Peyer's patch (tissue), 4 donors: Measurements from ENCODE around the gene TNP2. TPM values are rescaled to one million over a fixed set of nuclear protein-coding genes. Genes with fewer than 3 reads are reported as not detected.
A peak's percentile ranks its signal among the peaks of the same experiment; 100 is the strongest.

ENCODE experiments used
- DNase-seq, 3 donors: peaks; one replicate each; pipeline ENCODE4 v3.0.0-alpha.2; 2017 to 2019
- H3K27ac ChIP-seq, 4 donors: fragments of 200-600 bp; sonication (generic); one replicate each; pipeline ENCODE4 v1.5.1; 2016 to 2019
- H3K27me3 ChIP-seq, 2 donors: fragments of 200-600 bp; sonication (generic); one replicate each; pipeline ENCODE4 v1.5.1; 2019
- H3K36me3 ChIP-seq, 3 donors: fragments of 200-600 bp; sonication (generic); one replicate each; pipeline ENCODE4 v1.5.1; 2016 to 2019
- H3K4me1 ChIP-seq, 4 donors: fragments of 200-600 bp; sonication (generic); one replicate each; pipeline ENCODE4 v1.5.1; 2016 to 2019
- H3K4me3 ChIP-seq, 4 donors: fragments of 200-600 bp; sonication (generic); 1 replicate in 3 of 4; 2 replicates in 1 of 4; pipeline ENCODE4 v1.5.1; 2016 to 2019; ENCODE audit warnings: mild to moderate bottlenecking in 1 of 4
- H3K9me3 ChIP-seq, 4 donors: fragments of 200-600 bp; sonication (generic); one replicate each; pipeline ENCODE4 v1.5.1; 2016 to 2019; ENCODE audit warnings: mild to moderate bottlenecking in 1 of 4
- POLR2A ChIP-seq, 2 donors: fragments of 450-650 bp; IDR thresholded peaks; one replicate each; pipeline ENCODE4 v1.5.1; 2017; ENCODE audit warnings: antibody characterized with exemption in 2 of 2, mild to moderate bottlenecking in 2 of 2, moderate library complexity in 2 of 2
- total RNA-seq, 4 donors: library from RNA; depleted of rRNA; stranded (reverse); fragments of >200 nt; gene quantifications; one replicate each; pipeline ENCODE4 v1.1.0, GENCODE V29; 2016
- TF ChIP-seq, protein P1 (sequence below), 6 experiments: fragments of 450-650 bp in 4 of 6; fragments of 200-600 bp in 2 of 6; sonication (generic) in 1 of 6; IDR thresholded peaks; one replicate each; pipeline ENCODE4 v1.5.1; 2017 to 2019; ENCODE audit warnings: antibody characterized with exemption in 6 of 6, mild to moderate bottlenecking in 3 of 6, moderate library complexity in 1 of 6

Gene TNP2
- total RNA-seq, 4 donors from 2014 or later: not detected

DNA sequence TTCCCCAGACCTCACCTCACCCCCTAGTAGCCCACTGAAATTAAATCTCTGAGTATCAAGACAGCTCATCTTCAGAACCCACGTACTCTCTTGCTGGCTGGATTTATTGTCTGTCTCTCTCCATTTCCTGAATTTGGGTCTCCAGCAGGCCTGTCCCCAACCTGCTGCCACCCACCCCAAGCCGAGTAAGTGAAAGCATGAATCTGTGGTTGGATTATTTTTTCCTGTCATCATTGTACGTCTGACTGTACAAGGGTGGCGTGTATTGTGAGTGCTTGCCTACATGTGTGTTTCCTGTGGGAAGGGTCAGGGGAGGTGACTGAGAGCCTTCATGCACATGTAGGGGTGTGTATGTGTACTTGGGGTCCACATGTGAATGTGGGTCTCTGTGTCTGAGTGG lies 5.4 kb downstream of the TNP2 start:
- Histone ChIP-seq H3K27me3 (no peaks in the 10 kb centered on the region), H3K36me3 (no peaks in the 10 kb centered on the region), H3K9me3 (no peaks in the 10 kb centered on the region), H3K4me1 (peaks cover 2 to 18% (median 9%) of the 10 kb centered on the region in 4 donors), H3K27ac (peak overlapping the region in 2 of 4 donors; percentile 25 to 29), H3K4me3 (no peak overlapping the region)
- DNase-seq: no peak
- TF ChIP-seq, protein P1, sequence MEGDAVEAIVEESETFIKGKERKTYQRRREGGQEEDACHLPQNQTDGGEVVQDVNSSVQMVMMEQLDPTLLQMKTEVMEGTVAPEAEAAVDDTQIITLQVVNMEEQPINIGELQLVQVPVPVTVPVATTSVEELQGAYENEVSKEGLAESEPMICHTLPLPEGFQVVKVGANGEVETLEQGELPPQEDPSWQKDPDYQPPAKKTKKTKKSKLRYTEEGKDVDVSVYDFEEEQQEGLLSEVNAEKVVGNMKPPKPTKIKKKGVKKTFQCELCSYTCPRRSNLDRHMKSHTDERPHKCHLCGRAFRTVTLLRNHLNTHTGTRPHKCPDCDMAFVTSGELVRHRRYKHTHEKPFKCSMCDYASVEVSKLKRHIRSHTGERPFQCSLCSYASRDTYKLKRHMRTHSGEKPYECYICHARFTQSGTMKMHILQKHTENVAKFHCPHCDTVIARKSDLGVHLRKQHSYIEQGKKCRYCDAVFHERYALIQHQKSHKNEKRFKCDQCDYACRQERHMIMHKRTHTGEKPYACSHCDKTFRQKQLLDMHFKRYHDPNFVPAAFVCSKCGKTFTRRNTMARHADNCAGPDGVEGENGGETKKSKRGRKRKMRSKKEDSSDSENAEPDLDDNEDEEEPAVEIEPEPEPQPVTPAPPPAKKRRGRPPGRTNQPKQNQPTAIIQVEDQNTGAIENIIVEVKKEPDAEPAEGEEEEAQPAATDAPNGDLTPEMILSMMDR (IDR thresholded peaks at IDR 0.05): no peak
- TF ChIP-seq POLR2A (IDR thresholded peaks at IDR 0.05): no peak

DNA sequence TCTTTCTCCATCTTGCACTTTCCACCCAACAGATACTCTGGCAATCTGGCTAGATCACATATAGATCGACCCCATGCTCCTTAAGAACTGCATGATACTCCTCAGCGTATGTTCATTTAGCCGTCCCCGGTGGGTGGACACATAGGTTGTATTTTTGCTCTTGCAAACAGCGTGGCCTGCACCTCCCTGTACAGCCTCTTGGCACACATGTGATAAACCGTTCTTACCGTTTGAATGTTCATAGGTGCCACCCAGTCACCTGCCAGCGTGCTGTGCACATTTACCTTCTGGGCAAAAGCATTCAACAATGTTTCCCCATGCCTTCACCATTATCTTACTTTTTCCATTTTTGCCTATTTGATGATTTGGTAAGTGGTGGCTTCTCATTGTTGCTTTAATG lies 6.2 kb downstream of the TNP2 start:
- H3K36me3 ChIP-seq: no peaks in the 10 kb centered on the region
- H3K27ac ChIP-seq: no peak overlapping the region
- no peak for DNase-seq
- peaks cover 2 to 26% (median 12%) of the 10 kb centered on the region in 4 donors for H3K4me1 ChIP-seq
- no peaks in the 10 kb centered on the region for H3K27me3 ChIP-seq
- TF ChIP-seq POLR2A (IDR thresholded peaks at IDR 0.05): no peak
- TF ChIP-seq, protein P1 (IDR thresholded peaks at IDR 0.05): peak in 2 of 6 experiments; percentile 4 to 16
- no peaks in the 10 kb centered on the region for H3K9me3 ChIP-seq
- no peak overlapping the region for H3K4me3 ChIP-seq

DNA sequence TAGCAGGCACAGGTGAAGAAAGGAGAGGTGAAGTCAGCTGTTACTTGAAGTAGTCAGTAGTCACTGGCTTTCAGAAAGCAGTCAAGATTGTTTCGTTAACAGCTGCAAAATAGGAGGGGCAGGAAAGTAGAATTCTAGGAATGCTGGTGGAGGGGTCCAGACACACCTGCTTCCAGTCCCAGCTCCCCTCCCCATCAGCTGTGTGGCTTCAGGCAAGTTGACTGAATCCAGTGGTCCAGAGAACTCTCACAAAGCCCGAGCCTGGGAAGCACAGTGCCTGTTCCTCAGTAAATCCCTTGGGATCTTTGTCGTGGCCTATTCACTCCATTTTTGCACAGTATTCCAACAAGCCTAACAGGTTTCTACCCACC lies 8.5 kb downstream of the TNP2 start:
- no peak overlapping the region for H3K27ac ChIP-seq
- no peaks in the 10 kb centered on the region for H3K36me3 ChIP-seq
- H3K9me3 ChIP-seq: no peaks in the 10 kb centered on the region
- TF ChIP-seq, protein P1 (IDR thresholded peaks at IDR 0.05): no peak
- no peak for TF ChIP-seq POLR2A (IDR thresholded peaks at IDR 0.05)
- H3K4me1 ChIP-seq: peaks cover 5 to 40% (median 16%) of the 10 kb centered on the region in 4 donors
- H3K27me3 ChIP-seq: no peaks in the 10 kb centered on the region
- no peak overlapping the region for H3K4me3 ChIP-seq
- no peak for DNase-seq

GRCh38 chr16:11259655-11260595 lies 9.2 kb downstream of the TNP2 start:
- Histone ChIP-seq H3K27me3 (no peaks in the 10 kb centered on the region), H3K4me1 (peaks cover 5 to 43% (median 16%) of the 10 kb centered on the region in 4 donors), H3K9me3 (no peaks in the 10 kb centered on the region), H3K4me3 (no peak overlapping the region), H3K27ac (no peak overlapping the region), H3K36me3 (no peaks in the 10 kb centered on the region)
- TF ChIP-seq POLR2A (IDR thresholded peaks at IDR 0.05): no peak
- TF ChIP-seq, protein P1 (IDR thresholded peaks at IDR 0.05): no peak
- DNase-seq: no peak

DNA sequence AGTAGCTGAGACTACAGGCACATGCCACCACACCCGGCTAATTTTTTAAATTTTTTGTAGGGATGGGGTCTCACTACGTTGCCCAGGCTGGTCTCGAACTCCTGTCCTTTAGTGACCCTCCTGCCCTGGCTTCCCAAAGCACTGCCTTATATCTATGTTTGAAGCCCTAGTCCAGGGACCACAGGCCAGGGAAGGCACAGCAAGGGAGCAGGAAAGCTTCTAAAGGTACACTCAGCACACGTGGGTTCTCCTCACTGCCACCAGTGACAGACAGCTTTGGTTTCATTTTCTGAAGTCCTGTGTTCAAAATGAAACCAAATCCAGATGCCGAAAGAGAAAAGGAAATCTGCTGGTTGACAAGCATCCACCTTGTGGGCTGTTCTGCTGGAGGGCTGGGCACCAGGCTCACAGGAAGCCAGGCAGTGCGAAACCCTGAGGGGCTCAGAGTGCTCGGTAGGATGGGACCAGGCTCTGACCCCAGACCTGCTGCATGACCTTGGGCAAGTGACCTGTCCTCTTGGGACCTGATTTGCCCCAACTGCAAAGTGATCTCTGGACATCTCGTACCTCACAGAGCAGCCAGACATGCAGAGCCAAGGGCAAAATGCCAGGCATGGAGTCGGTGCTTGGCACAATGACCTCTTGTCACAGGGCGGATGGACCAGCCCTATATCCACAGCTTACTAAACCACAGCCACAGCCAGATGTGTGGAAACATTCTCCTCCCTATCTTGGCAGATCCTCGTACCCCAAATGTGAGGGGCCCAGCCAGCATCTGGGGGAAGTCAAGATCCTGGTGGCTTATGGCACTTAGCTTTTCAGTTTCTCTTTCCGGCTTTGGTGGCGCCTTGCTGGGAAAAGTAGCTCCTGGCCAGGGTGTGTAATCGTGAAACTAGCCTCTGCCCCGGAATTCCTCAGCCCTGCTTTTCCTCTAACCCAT lies 10.3 kb downstream of the TNP2 start:
- Histone ChIP-seq H3K36me3 (no peaks in the 10 kb centered on the region), H3K4me1 (peaks cover 5 to 50% (median 13%) of the 10 kb centered on the region in 4 donors), H3K9me3 (no peaks in the 10 kb centered on the region), H3K4me3 (peak overlapping the region in 2 of 4 donors; percentile 13 to 38), H3K27ac (peak overlapping the region; percentile 46 to 85 (median 56)), H3K27me3 (no peaks in the 10 kb centered on the region)
- DNase-seq: peak; percentile 50 to 76 (median 72)
- TF ChIP-seq POLR2A (IDR thresholded peaks at IDR 0.05): no peak
